HEK293T (cell line): Measurements from ENCODE around the gene GATAD2A.

Source experiments
- FOXA1 ChIP-seq: fragments of 450-650 bp; IDR thresholded peaks from 2 replicates; pipeline ENCODE4 v1.6.1; 2016; ENCODE audit warnings: mild to moderate bottlenecking
- FOXK2 ChIP-seq: fragments of 450-650 bp; IDR thresholded peaks from 2 replicates; pipeline ENCODE4 v1.6.1; 2016; ENCODE audit warnings: mild to moderate bottlenecking

DNA sequence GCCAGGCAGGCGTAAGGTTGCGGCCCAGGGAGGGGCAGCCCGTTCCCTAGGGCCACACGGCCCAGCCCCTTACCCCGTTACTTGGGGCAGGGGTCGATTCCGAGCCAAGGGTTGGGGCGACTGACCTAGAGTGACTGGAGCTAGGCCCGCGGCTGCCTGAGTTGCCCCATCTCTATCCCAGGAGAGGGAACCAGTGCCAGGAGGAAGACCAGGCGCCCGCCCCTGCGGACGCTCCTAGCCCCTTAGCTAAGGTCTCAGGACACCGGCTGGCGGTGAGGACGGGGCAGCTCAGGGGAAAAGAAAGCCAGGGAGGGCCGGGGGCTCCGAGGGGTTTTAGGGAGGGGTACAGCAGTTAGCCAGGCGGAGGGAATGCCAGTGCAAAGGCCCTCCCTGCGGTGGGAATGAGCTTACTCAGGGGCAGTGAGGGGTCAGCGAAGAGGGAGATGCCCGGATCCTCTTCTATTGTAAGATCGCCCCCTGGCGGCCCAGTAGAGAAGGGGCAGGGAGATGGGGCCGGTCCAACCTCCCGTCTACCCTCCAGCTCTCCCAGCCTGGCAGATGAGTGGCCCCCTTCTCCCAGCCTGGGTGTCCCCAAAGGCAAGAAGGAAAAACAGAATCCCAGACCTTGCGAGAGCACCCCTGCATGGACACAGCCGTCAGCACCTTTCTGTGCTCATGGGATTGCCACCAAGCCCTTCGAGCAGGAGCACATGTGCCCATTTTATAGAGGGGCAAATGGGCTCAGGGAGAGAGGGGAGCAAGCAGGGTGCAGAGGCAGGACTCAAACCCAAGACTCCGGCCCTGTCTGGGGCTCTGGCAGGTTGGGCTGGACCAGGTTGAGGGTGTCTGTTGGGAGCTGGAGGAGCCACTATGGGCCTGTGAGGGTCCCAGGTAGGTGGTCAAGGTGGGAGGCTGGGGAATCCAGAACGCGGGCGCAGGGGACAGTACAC lies 148.9 kb downstream of the GATAD2A start:
- TF ChIP-seq FOXK2 (no peak), FOXA1 (no peak)
